Naive thymus-derived CD4-positive, alpha-beta T cell (primary cell): ENCODE data around the gene CAMTA1. TPM values are rescaled to one million over a fixed set of nuclear protein-coding genes. Genes with fewer than 3 reads are reported as not detected.

Experiments used
- ATAC-seq: fragments of 150-1000 bp; cut with Tn5 transposase; 2 replicates; pipeline ENCODE4 v1.10.0; 2021; ENCODE audit warnings: mild to moderate bottlenecking, moderate library complexity
- CTCF ChIA-PET: fragments of 350-600 bp; sonication (Branson Sonifier 250); formaldehyde crosslinking; loops from one replicate; lab custom pipeline; 2021; ENCODE audit warnings: antibody characterized with exemption; lab: Charles Lee
- POLR2A ChIA-PET: fragments of 350-600 bp; sonication (Branson Sonifier 250); formaldehyde crosslinking; loops from one replicate; lab custom pipeline; 2021; ENCODE audit warnings: antibody characterized with exemption, inconsistent platforms; lab: Charles Lee
- DNase-seq, 9 donors: peaks; one replicate each; pipeline versions ENCODE4 v3.0.0 to v3.0.0-alpha.2; 2020 to 2022; ENCODE audit warnings: mixed read lengths in 1 of 9
- H3K27ac ChIP-seq: one replicate; pipeline ENCODE4 v1.7.0; 2013; ENCODE audit warnings: mild to moderate bottlenecking, low read depth, low read length, moderate library complexity
- H3K27me3 ChIP-seq, 2 donors: one replicate each; pipeline ENCODE4 v1.7.0; 2013; ENCODE audit warnings: low read length in 2 of 2, mild to moderate bottlenecking in 2 of 2, moderate library complexity in 2 of 2; ENCODE audit not compliant: control insufficient read depth in 2 of 2, insufficient read depth in 2 of 2
- H3K36me3 ChIP-seq, 3 experiments: 1 replicate in 2 of 3; 2 replicates in 1 of 3; pipeline ENCODE4 v1.7.0; 2013; ENCODE audit warnings: low read length in 3 of 3, mild to moderate bottlenecking in 3 of 3, moderate library complexity in 1 of 3; ENCODE audit not compliant: insufficient read depth in 3 of 3, control insufficient read depth in 2 of 3
- H3K4me1 ChIP-seq, 2 donors: one replicate each; pipeline ENCODE4 v1.7.0; 2013; ENCODE audit warnings: low read length in 2 of 2, mild to moderate bottlenecking in 2 of 2, moderate library complexity in 1 of 2; ENCODE audit not compliant: control insufficient read depth in 2 of 2, insufficient read depth in 2 of 2
- H3K4me3 ChIP-seq: 2 replicates; pipeline ENCODE4 v1.7.0; 2013; ENCODE audit warnings: mild to moderate bottlenecking, low read length
- H3K9me3 ChIP-seq, 3 experiments: 1 replicate in 2 of 3; 2 replicates in 1 of 3; pipeline ENCODE4 v1.7.0; 2013; ENCODE audit warnings: low read length in 3 of 3; ENCODE audit not compliant: control insufficient read depth in 2 of 3
- H3K27ac Mint-ChIP-seq, 9 donors: one replicate each; pipeline ENCODE4 v1.8.0; 2020 to 2022; ENCODE audit warnings: mixed read lengths in 9 of 9, mild to moderate bottlenecking in 8 of 9, moderate library complexity in 5 of 9, inconsistent platforms in 2 of 9
- H3K27me3 Mint-ChIP-seq, 5 donors: one replicate each; pipeline ENCODE4 v1.8.0; 2021 to 2022; ENCODE audit warnings: mixed read lengths in 5 of 5, mild to moderate bottlenecking in 1 of 5
- H3K36me3 Mint-ChIP-seq, 5 donors: one replicate each; pipeline ENCODE4 v1.8.0; 2020 to 2022; ENCODE audit warnings: mixed read lengths in 5 of 5, mild to moderate bottlenecking in 3 of 5, inconsistent platforms in 1 of 5
- H3K4me1 Mint-ChIP-seq, 7 donors: one replicate each; pipeline ENCODE4 v1.8.0; 2020 to 2022; ENCODE audit warnings: mixed read lengths in 7 of 7, mild to moderate bottlenecking in 3 of 7, inconsistent platforms in 1 of 7
- H3K4me3 Mint-ChIP-seq, 10 donors: one replicate each; pipeline ENCODE4 v1.8.0; 2020 to 2022; ENCODE audit warnings: mild to moderate bottlenecking in 10 of 10, mixed read lengths in 10 of 10, moderate library complexity in 6 of 10, inconsistent platforms in 2 of 10
- H3K9me3 Mint-ChIP-seq, 11 donors: one replicate each; pipeline ENCODE4 v1.8.0; 2020 to 2022; ENCODE audit warnings: mixed read lengths in 11 of 11, mild to moderate bottlenecking in 4 of 11, inconsistent platforms in 1 of 11, moderate library complexity in 1 of 11
- intact Hi-C, 2 donors: fragments of 100-400 bp; cut with micrococcal nuclease; formaldehyde crosslinking; loops; one replicate each; pipeline ENCODE4 v1.15.1; 2023
- polyA plus RNA-seq, 2 donors: library from polyadenylated mRNA; unstranded; fragments of 300-500 nt; fragmentation: Illumina TruSeq; gene quantifications; one replicate each; pipeline ENCODE4 v1.2.3, GENCODE V29; 2021
- total RNA-seq, 6 experiments: library from RNA in 5 of 6; stranded (reverse) in 5 of 6; gene quantifications; 1 replicate in 5 of 6; 2 replicates in 1 of 6; pipeline ENCODE4 v1.2.3 and lab custom pipeline; 2021 to 2026

CAMTA1 gene
- total and polyA plus RNA-seq, 7 experiments from 2014 or later: 38.1 to 68.6 (median 42.6) TPM

DNA sequence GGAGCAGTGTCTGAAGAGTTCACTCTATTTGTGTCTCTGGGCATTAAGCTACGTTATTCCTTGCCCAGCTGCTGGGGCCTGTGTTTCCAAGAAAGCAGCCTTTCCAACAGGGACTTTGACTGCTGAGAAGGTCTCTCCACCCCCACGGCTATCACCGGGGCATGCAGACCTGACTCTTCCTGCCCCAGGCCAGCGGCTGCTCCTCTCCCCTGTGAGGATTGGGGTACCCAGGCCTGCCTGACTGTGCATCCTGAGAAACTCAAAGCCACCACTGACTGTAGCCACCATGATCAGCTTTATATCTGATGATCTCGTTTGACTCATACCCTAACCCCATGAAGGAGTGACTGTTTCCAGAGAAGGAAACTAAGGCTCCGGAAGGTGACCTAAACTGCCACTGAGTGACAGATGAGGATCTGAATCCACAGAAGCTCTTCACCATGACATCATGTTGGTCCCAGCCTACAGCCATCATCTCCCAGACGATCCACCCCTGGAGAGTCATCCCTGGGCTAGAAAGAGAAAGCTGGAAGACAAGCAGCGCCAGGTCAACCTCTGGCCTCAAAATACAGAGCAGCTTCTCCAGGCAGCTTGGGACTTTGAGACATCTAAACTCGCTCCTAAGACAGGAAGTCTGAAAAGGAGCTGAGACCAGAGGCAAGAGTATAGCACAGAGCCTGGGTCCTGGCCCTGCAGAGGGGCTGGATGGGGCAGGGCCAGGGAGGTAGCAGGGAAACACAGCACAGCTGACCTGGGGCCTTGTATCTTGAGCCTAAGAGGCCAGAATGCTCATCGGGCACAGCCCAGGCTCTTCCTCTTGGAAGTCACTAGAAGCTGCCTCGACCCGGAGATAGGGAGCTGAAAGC is 741.8 kb downstream of the CAMTA1 start:
- intact Hi-C loops: no loop called here
- H3K36me3 ChIP-seq: no peaks in the 10 kb centered on the region
- no peaks in the 10 kb centered on the region for H3K27me3 ChIP-seq
- H3K4me3 ChIP-seq: no peak overlapping the region
- no peak overlapping the region for H3K4me3 Mint-ChIP-seq
- H3K4me1 Mint-ChIP-seq: no peaks in the 10 kb centered on the region
- no peak overlapping the region for H3K27ac ChIP-seq
- ATAC-seq (no peak), DNase-seq (no peak)
- H3K27ac Mint-ChIP-seq: no peak overlapping the region
- no peaks in the 10 kb centered on the region for H3K9me3 ChIP-seq
- no peaks in the 10 kb centered on the region for H3K4me1 ChIP-seq
- peaks cover 0 to 2% (median 0%) of the 10 kb centered on the region in 11 donors for H3K9me3 Mint-ChIP-seq
- ChIA-PET POLR2A (no interaction called here), CTCF (no interaction called here)
- peaks cover 4 to 24% (median 11%) of the 10 kb centered on the region in 5 donors for H3K27me3 Mint-ChIP-seq
- H3K36me3 Mint-ChIP-seq: no peaks in the 10 kb centered on the region

DNA sequence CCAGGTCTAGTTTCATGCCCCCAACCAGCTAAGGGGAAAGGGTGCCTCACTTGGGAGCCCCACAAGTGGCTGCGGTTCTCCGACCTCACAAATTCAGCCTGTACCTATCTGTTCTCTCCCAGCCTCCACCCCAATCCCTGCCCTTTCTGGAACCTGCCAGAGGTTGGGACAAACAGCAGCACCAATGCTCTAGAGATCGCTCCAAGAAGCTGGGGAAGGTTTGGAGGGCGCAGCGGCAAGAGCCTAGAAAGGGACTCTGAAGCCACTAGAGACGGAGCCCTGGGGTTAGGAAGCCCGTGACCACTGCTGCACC is 742.4 kb downstream of the CAMTA1 start:
- Mint-ChIP-seq H3K4me3 (no peak overlapping the region), H3K27me3 (peaks cover 4 to 30% (median 11%) of the 10 kb centered on the region in 5 donors), H3K27ac (no peak overlapping the region), H3K36me3 (no peaks in the 10 kb centered on the region), H3K4me1 (no peaks in the 10 kb centered on the region), H3K9me3 (peaks cover 0 to 2% (median 0%) of the 10 kb centered on the region in 11 donors)
- DNase-seq (no peak), ATAC-seq (no peak)
- Histone ChIP-seq H3K36me3 (no peaks in the 10 kb centered on the region), H3K9me3 (no peaks in the 10 kb centered on the region), H3K27me3 (no peaks in the 10 kb centered on the region), H3K4me3 (no peak overlapping the region), H3K4me1 (no peaks in the 10 kb centered on the region), H3K27ac (no peak overlapping the region)
- POLR2A ChIA-PET: no interaction called here
- CTCF ChIA-PET: no interaction called here
- intact Hi-C loops: no loop called here

DNA sequence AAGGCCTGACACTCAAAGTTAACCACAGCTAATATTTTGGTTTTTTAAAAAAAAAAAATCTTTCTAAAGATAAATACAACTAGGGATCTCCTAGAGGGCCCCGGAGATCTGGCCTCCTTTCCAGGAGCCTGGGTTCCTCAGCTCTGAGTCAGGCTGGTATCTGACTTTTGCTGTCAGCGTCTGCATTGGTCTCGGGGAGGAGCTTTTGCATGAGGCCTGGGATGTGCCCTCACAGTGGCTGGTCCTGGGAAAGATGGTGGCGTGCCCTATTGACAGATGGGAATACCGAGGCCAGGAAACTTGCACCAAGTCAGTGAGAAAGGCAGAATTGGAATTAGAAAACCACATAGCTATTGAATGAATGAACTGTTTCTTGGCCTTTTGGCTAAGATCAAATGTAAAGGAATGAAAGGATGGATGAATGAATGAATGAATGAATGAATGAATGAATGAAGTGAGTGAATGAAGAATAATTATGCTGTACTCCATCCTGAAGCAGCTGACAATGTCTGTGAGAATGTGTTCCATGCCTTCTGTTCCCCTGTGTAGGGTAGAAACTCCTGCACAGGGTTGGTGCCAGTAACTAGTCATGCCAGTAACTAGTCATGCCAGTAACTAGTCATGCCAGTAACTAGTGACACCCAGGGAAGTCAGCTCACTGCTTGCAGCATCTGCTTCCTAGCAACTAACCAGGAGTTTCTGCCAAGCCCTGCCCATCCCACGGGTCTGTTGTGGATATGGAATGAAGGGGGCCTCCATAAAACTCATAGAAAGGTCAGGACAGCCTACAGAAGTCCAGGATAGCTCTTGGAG is 743.3 kb downstream of the CAMTA1 start:
- Histone ChIP-seq H3K27ac (no peak overlapping the region), H3K9me3 (no peaks in the 10 kb centered on the region), H3K4me3 (no peak overlapping the region), H3K36me3 (no peaks in the 10 kb centered on the region), H3K27me3 (no peaks in the 10 kb centered on the region), H3K4me1 (no peaks in the 10 kb centered on the region)
- Mint-ChIP-seq H3K4me1 (no peaks in the 10 kb centered on the region), H3K9me3 (peaks cover 0 to 2% (median 0%) of the 10 kb centered on the region in 11 donors), H3K4me3 (no peak overlapping the region), H3K36me3 (no peaks in the 10 kb centered on the region), H3K27ac (no peak overlapping the region), H3K27me3 (peaks cover 0 to 27% (median 6%) of the 10 kb centered on the region in 5 donors)
- ChIA-PET CTCF (no interaction called here), POLR2A (interaction anchor here (0.6 kb wide), 1 partner anchor 1165 kb away, joined by 3 read pairs; no protein-coding TSS in a partner anchor)
- DNase-seq (no peak), ATAC-seq (no peak)
- intact Hi-C loops: no loop called here

DNA sequence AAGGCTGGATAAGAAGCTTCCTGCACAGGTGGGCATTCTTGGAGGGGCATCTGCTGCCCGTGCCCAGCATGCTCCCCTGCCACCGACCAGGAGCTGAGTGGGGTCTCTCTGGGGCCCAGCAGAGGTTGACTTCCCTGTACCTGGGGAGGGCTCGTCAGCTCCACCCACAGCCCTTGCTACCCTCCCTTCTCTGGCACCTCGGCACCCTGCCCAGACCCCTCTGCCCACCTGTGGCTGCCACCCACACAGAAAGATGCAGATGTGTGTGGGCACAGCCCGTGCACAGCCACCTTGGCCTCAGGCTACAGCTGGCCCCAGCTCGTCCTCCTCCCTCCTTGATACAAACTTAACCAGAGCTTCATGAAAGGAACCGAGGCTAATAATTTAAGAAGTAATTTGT is 744.7 kb downstream of the CAMTA1 start:
- Mint-ChIP-seq H3K9me3 (peaks cover 0 to 2% (median 0%) of the 10 kb centered on the region in 11 donors), H3K27me3 (peaks cover 0 to 23% (median 0%) of the 10 kb centered on the region in 5 donors), H3K27ac (no peak overlapping the region), H3K36me3 (no peaks in the 10 kb centered on the region), H3K4me1 (no peaks in the 10 kb centered on the region), H3K4me3 (no peak overlapping the region)
- Histone ChIP-seq H3K4me3 (no peak overlapping the region), H3K36me3 (no peaks in the 10 kb centered on the region), H3K27me3 (no peaks in the 10 kb centered on the region), H3K27ac (no peak overlapping the region), H3K4me1 (no peaks in the 10 kb centered on the region), H3K9me3 (no peaks in the 10 kb centered on the region)
- CTCF ChIA-PET: no interaction called here
- DNase-seq (no peak), ATAC-seq (no peak)
- POLR2A ChIA-PET: no interaction called here
- intact Hi-C loops: no loop called here

DNA sequence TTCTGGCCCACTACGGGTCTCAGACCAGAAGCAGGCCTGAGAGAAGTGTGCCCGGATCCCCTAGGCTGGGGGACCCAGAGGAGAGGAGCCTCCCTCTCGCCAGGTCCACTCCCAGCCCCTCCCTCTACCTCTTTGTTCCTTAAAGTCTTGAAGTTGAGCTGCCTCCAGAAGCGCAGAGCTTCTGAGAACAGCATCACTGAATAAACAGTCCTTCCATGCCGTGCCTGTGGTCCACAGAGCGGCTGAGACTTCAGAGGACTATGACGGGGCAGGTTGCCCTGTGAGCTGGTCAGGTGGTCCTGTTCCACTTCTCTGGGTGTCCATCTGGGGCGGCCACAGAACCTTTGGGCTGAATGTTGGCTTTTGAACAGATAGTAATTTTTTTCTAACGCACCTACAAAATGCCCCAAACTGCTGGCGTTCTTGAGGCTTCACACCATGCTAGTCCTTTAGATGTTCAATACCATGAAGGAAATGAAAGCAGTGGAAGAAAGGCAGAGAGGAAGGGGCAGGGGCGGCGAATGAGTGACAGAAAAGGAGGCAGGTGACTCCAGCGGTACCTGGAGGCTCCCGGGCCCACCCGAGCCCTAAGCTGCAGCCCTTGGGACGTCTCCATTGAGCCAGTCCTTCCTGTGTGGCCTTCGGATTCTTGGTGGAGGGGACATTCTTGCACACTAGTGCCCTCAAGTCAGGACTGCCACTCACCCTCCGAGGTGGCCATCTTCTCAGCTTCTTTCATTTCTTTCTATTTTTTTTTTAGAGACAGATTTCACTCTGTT is 746.5 kb downstream of the CAMTA1 start:
- POLR2A ChIA-PET: no interaction called here
- H3K27ac ChIP-seq: no peak overlapping the region
- intact Hi-C loops: no loop called here
- no peaks in the 10 kb centered on the region for H3K9me3 ChIP-seq
- H3K4me1 Mint-ChIP-seq: no peaks in the 10 kb centered on the region
- H3K27me3 ChIP-seq: no peaks in the 10 kb centered on the region
- no peaks in the 10 kb centered on the region for H3K36me3 Mint-ChIP-seq
- H3K4me3 Mint-ChIP-seq: no peak overlapping the region
- H3K4me3 ChIP-seq: no peak overlapping the region
- no peaks in the 10 kb centered on the region for H3K36me3 ChIP-seq
- ATAC-seq (no peak), DNase-seq (no peak)
- H3K9me3 Mint-ChIP-seq: peaks cover 0 to 2% (median 0%) of the 10 kb centered on the region in 11 donors
- CTCF ChIA-PET: no interaction called here
- H3K27ac Mint-ChIP-seq: no peak overlapping the region
- peaks cover 0 to 12% (median 0%) of the 10 kb centered on the region in 5 donors for H3K27me3 Mint-ChIP-seq
- H3K4me1 ChIP-seq: peaks cover 0 to 4% of the 10 kb centered on the region in 2 donors

DNA sequence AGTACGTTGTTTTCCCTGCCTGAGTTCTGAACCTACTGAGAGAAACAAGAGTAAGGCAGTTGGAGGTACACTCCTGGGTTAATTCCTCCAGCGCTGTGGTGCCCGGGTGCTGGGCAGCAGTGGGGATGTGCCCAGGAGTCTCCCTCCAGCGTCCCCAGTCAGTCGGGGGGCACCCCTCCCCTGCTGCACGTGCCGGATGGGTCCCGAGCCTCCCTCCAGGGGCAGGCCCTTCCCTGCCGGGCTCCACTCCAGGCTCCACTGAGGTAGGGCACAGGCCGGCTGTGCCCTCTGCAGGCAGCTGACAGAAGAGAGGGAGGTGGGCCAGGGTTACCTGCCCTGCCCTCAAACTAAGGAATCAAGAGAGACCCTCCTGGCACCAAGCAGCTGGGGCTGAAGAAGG is 747.8 kb downstream of the CAMTA1 start:
- H3K4me1 Mint-ChIP-seq: no peaks in the 10 kb centered on the region
- POLR2A ChIA-PET: no interaction called here
- no peak for DNase-seq

More for the DNA sequence above, 747.8 kb downstream of the CAMTA1 start:
- intact Hi-C loops: no loop called here
- H3K4me1 ChIP-seq: peaks cover 0 to 4% of the 10 kb centered on the region in 2 donors
- H3K27me3 Mint-ChIP-seq: peaks cover 0 to 12% (median 0%) of the 10 kb centered on the region in 5 donors
- H3K27ac Mint-ChIP-seq: no peak overlapping the region
- H3K4me3 ChIP-seq: no peak overlapping the region
- no peak overlapping the region for H3K4me3 Mint-ChIP-seq
- H3K36me3 Mint-ChIP-seq: no peaks in the 10 kb centered on the region
- H3K9me3 Mint-ChIP-seq: peaks cover 0 to 2% (median 0%) of the 10 kb centered on the region in 11 donors
- CTCF ChIA-PET: no interaction called here
- no peaks in the 10 kb centered on the region for H3K36me3 ChIP-seq
- H3K27ac ChIP-seq: no peak overlapping the region
- no peak for ATAC-seq
- no peaks in the 10 kb centered on the region for H3K9me3 ChIP-seq
- no peaks in the 10 kb centered on the region for H3K27me3 ChIP-seq
